Measurements from ENCODE around the gene TF. TPM values are rescaled to one million over a fixed set of nuclear protein-coding genes. Genes with fewer than 3 reads are reported as not detected.

Gene TF
- total RNA-seq, 1 donor from 2014 or later = under 0.01 TPM

DNA sequence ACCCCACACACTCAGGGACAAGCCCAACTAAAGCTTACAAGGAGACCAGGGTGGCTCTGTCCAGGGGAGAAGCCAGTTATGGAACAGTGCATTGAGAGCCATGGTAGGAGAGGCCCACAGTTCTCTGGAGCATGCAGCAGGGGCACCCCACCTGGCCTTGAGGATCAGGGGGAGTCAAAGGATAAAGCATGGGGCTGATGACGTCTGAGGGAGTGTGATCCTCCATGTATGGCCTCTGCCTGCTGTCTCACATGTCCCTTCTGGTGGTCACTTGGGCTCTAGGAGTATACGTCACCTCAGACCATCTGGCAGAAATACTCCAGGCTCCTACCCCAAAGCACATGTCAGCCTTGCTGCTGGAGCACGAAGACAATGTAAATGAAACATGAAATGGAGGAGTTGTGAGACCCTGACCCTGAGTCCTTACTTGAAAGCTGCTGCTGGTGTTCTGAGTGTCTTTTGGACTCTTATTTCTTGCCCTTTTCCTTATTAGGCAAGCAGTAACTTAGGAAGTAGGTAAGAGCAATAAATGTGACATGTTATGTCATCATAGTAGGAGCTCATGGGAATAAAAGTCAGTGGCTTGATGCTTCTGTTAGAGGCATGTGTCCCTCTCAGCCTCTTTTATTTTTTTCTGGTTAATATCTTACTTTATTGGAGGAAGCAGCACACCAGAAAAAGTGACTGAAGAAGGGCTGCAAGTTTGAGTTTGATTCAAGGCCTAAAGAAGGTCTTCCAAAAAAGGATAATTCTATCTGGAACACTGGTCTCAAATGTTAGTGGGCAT is 74.9 kb downstream of the TF start:
- DNase-seq (ENCODE audit: low read depth) = no peak
- H3K36me3 ChIP-seq (ENCODE audit: control insufficient read depth, insufficient read depth, low read length) = peaks cover 2% of the 10 kb centered on the region
- H3K27me3 ChIP-seq (ENCODE audit: control insufficient read depth, insufficient read depth, low read length) = no peaks in the 10 kb centered on the region
- TF ChIP-seq, protein P1, sequence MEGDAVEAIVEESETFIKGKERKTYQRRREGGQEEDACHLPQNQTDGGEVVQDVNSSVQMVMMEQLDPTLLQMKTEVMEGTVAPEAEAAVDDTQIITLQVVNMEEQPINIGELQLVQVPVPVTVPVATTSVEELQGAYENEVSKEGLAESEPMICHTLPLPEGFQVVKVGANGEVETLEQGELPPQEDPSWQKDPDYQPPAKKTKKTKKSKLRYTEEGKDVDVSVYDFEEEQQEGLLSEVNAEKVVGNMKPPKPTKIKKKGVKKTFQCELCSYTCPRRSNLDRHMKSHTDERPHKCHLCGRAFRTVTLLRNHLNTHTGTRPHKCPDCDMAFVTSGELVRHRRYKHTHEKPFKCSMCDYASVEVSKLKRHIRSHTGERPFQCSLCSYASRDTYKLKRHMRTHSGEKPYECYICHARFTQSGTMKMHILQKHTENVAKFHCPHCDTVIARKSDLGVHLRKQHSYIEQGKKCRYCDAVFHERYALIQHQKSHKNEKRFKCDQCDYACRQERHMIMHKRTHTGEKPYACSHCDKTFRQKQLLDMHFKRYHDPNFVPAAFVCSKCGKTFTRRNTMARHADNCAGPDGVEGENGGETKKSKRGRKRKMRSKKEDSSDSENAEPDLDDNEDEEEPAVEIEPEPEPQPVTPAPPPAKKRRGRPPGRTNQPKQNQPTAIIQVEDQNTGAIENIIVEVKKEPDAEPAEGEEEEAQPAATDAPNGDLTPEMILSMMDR (IDR thresholded peaks at IDR 0.05; ENCODE audit: insufficient read depth, low read length, poor library complexity, severe bottlenecking) = no peak
- no peak overlapping the region for H3K4me3 ChIP-seq (ENCODE audit: low read depth, low read length)

DNA sequence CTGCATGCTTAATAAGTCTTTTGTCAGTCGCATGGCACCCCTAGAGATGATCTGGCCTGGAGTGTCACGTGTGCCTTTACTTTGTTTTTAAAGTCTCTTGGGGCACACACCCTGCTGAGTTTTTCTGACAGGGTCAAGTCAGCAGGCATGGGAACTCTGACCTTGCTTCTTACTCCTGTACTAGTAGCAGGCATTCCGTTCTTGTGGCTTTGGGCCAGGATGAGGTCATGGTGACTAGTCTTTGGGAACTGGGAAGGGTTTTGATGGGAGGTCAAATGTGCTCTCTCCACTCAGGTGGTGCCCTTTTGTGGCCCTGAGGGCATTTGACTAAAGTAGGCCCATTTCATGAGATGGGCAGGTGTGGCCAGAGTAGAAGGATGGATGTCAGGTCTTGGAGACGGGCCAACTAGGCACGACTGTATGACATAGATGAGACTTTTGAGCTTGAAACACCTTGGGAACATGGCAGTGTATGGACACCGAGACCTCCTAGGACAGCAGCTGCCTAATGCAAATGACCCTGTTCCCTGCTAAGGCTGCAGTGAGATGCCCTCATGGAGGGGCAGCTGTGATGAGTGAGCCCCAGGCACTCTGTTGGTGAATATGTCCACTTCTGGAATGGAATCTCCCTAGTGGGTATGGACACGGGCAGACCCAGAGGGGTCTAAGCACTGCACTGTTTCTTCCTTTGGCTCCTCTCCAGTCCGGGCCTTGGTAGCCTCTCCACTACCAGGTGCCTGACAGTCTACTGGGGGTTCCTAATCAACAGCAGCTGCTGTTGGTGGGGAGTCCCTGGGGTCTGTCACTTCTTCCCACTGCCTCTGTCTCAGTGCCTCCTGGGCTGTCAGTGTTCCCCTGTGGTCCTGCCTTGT is 75.8 kb downstream of the TF start:
- H3K4me3 ChIP-seq (ENCODE audit: low read depth, low read length) = no peak overlapping the region
- DNase-seq (ENCODE audit: low read depth) = peak; percentile 63
- no peaks in the 10 kb centered on the region for H3K27me3 ChIP-seq (ENCODE audit: control insufficient read depth, insufficient read depth, low read length)
- TF ChIP-seq, protein P1 (IDR thresholded peaks at IDR 0.05; ENCODE audit: insufficient read depth, low read length, poor library complexity, severe bottlenecking) = peak; percentile 52
- H3K36me3 ChIP-seq (ENCODE audit: control insufficient read depth, insufficient read depth, low read length) = peaks cover 2% of the 10 kb centered on the region

DNA sequence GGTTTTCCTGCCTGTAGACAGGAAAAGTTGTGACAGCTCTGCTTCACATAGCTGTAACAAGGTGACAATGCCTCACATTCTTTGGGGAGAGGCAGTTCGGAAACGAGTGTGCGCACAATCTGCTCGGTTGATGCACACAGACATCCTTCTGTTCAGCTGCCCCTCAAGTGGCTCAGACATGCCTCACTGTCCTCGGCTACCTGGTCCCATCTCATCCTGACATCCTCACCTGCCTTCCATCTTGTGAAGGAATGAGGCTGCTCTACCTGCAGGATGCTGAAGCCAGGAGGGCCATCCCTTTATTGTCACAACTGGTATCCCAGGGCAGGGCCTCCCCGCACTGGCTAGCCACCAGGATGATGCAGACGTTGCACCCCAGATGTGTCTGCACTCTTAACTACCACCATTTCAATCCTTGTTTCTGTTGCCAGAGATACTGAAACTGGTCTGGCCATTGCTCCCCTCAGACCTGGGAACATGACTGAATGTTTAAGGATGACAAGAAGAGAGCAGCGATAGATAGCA is 78.8 kb downstream of the TF start:
- Histone ChIP-seq H3K4me3 (ENCODE audit: low read depth, low read length) (no peak overlapping the region), H3K36me3 (ENCODE audit: control insufficient read depth, insufficient read depth, low read length) (peaks cover 2% of the 10 kb centered on the region), H3K27me3 (ENCODE audit: control insufficient read depth, insufficient read depth, low read length) (no peaks in the 10 kb centered on the region)
- DNase-seq (ENCODE audit: low read depth) = no peak
- TF ChIP-seq, protein P1 (IDR thresholded peaks at IDR 0.05; ENCODE audit: insufficient read depth, low read length, poor library complexity, severe bottlenecking) = no peak

DNA sequence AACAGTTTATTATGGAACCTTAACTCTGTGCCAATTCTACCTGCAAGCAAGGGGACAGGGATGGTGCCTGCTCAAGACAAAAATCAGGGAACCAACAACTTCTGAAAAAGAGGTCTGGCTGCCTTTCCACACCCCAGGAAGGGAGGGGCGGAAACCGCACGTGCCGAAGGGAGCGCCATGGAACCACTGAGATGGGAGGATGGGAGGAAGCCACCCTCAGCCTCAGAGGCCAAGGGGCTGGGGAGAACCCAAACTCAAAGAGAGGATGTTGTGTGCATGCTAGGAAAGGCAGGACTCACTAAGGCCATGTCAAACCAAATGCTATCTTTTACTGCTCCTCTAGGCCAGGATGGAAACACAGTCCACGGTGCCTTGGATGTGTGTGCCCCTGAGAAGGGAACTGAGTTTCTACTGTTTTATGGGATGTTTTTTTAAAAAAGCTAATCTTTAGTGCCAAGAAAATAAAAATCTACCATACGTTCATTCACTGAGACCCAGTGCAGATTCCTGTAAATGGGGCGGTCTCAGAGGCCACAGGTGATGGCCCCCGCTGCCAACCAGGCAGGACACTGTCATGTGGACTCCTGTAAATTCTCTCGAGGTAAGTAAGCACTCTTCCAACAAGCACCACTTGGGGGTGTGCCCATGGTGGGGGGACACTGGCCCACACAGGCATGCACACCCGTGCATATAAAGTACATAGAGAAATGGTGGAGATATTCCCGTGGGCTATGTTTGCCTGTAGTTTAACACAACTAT is 80.0 kb downstream of the TF start:
- Histone ChIP-seq H3K27me3 (ENCODE audit: control insufficient read depth, insufficient read depth, low read length) (no peaks in the 10 kb centered on the region), H3K4me3 (ENCODE audit: low read depth, low read length) (no peak overlapping the region), H3K36me3 (ENCODE audit: control insufficient read depth, insufficient read depth, low read length) (no peaks in the 10 kb centered on the region)
- TF ChIP-seq, protein P1 (IDR thresholded peaks at IDR 0.05; ENCODE audit: insufficient read depth, low read length, poor library complexity, severe bottlenecking) = no peak
- DNase-seq (ENCODE audit: low read depth) = no peak

DNA sequence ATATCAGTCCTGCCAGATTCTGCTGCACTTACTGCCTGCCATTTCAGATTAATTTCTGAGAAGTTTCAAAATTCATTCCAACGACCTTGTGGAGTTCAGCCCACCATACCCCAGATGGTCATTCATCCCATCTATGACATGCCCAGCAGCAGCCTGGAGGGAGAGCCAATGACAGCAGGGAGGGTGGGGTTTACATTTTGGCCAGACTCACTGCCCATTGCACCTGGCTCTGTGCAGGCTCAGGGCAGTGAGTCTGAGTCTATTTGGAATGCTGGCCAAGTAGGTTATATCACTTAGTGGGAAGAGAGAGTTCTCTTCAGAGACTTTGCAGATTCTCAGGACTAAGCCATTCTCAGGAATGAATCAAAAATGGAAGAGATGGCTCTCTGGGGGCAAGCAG is 80.9 kb downstream of the TF start:
- Histone ChIP-seq H3K4me3 (ENCODE audit: low read depth, low read length) (no peak overlapping the region), H3K36me3 (ENCODE audit: control insufficient read depth, insufficient read depth, low read length) (no peaks in the 10 kb centered on the region), H3K27me3 (ENCODE audit: control insufficient read depth, insufficient read depth, low read length) (no peaks in the 10 kb centered on the region)
- DNase-seq (ENCODE audit: low read depth) = no peak
- TF ChIP-seq, protein P1 (IDR thresholded peaks at IDR 0.05; ENCODE audit: insufficient read depth, low read length, poor library complexity, severe bottlenecking) = no peak
